HG03139 (cell line): ENCODE measurements around the gene C17orf114.

Experiments used
- ATAC-seq: cut with Tn5 transposase; IDR thresholded peaks from one replicate; pipeline ENCODE4 v1.9.1; 2021; ENCODE audit not compliant: unreplicated experiment

Gene C17orf114

GRCh38 chr17:4823373-4824089 lies 21.4 kb upstream of the C17orf114 start:
- ATAC-seq: no peak

GRCh38 chr17:4822835-4823234 lies 20.7 kb upstream of the C17orf114 start:
- ATAC-seq: no peak

DNA sequence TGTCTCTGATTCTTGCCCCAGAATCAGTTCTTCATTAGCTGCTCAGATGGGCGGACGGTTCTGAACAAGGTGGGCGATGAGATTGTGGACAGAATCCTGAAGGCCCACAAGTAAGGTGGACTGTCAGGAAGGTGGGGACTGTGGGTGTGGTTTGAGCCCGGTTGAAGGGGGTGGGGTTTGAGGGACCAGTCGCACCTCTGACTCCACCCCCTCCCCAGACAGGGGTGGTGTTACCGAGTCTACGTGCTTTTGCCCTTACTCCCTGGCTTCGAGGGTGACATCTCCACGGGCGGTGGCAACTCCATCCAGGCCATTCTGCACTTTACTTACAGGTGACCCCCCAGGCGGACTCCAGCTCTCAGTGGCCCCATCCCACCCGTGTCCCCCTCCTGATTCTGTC lies 16.1 kb upstream of the C17orf114 start:
- no peak for ATAC-seq

GRCh38 chr17:4816826-4817225 lies 14.7 kb upstream of the C17orf114 start:
- ATAC-seq: no peak

DNA sequence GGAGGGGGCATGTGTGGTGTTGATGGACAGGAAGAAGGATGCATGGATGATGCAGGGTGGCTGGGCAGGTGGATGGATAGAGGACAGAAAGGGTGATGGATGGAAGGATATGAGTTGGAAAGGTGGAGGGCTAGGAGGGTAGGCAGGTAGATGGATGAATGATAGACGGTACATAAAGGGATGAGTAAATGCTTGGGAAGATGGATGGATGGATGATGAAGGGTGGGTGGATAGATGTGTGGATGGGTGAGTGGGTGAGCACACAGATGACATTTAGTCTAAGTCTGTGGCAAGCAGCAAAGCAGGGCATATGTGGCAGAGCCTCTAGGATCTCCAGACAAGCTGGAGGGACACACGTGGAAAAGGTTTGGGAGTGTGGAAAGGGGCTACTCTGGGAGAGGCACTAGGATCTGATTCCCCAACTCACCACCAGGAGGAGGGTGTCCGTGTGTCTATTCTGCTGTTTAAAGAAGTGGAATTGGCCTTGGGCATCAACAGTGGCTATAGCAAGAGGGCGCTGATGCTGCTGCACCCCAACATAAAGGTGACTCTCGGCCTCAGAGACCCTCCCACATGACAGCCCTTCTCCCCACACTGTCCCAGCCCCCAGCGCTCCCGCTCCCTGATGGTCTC lies 13.0 kb upstream of the C17orf114 start:
- ATAC-seq: no peak

DNA sequence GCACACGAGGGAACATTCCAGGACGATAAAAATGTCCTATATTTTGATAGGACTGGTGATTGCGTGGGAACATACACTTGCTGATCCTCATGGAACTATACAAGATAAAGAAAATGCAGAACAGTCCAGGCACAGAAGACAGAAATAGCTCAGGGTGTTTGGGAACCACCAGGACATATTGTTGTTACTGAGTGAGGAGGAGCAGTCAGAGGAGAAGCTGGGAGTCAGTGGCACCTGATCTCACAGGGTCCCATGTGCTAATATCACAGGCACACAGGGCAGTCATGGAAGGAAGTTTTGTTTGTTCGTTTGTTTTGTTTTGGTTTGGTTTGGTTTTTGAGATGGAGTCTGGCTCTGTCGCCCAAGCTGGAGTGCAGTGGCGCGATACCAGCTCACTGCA lies 10.6 kb upstream of the C17orf114 start:
- no peak for ATAC-seq

DNA sequence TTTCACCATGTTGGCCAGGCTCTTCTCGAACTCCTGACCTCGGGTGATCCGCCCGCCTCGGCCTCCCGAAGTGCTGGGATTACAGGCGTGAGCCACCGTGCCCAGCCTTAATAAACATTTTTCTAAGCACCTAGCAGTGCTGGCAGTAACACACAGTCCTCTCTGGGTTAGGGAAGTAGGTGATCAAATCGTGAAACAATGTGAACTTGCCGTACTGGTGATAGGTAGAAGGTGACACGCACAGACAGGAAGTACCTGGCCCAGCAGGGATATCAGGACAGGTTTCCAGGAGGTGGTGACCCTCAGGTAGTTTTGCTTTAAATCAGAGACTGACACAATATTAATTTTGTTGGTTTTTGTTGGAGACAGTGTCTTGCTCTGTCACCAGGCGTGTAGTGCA lies 9.3 kb upstream of the C17orf114 start:
- ATAC-seq: no peak

DNA sequence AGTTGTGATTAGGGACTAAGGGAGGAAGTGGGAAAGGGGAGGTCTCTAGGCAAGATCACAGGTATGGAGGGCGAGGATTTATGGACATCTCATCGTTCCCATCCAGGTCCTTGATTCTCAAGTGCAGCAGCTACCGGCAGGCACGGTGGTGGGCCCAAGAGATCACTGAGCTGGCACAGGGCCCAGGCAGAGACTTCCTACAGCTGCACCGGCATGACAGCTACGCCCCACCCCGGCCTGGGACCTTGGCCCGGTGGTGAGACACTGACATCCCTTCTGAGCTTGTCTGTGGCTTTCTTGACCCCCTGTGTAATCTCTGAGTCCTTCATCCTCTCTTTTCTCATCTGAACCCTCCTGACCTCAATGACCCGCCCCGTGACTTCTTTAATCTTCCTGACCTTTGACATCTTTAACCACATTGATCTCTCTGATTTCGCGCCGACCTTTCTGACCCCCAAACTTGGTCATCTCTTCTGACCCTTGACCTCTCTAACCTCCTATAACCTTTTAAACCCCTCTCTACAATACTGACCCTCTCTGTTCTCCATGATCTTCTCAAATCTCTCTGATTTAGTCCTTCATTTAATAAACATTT lies 8.7 kb upstream of the C17orf114 start:
- ATAC-seq: no peak

DNA sequence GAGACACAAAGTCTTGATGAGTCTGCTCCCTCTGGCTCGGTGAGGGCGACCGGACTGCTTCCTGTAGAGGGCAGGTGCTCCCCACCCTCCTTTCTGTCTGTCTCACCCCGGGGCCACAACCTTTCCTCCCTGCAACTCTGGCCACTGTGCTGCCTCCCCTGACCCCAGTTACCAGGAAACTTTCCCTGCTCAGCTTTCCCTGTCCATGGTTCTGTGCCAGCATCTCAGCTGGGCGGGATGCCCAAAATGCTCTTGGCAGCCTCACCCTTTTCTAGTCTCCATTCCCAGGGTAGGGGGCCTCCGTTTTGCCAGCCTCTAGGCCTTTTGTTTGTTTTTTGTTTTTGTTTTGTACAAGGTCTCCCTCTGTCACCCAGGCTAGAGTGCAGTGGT lies 6.2 kb upstream of the C17orf114 start:
- no peak for ATAC-seq

- ATAC-seq: no peak
These were observed 5.7 kb upstream of the C17orf114 start for GRCh38 chr17:4807605-4808377.

- ATAC-seq: peak; percentile 74
These were observed 4.9 kb upstream of the C17orf114 start, which contains the start of gene PLD2 for GRCh38 chr17:4806777-4807604. Gene PLD2, plus strand, starts transcription at chr17:4807152. Its CDS starts 621 bp downstream, at chr17:4807773.

- no peak for ATAC-seq
These were observed 4.3 kb upstream of the C17orf114 start for GRCh38 chr17:4806456-4806776.

DNA sequence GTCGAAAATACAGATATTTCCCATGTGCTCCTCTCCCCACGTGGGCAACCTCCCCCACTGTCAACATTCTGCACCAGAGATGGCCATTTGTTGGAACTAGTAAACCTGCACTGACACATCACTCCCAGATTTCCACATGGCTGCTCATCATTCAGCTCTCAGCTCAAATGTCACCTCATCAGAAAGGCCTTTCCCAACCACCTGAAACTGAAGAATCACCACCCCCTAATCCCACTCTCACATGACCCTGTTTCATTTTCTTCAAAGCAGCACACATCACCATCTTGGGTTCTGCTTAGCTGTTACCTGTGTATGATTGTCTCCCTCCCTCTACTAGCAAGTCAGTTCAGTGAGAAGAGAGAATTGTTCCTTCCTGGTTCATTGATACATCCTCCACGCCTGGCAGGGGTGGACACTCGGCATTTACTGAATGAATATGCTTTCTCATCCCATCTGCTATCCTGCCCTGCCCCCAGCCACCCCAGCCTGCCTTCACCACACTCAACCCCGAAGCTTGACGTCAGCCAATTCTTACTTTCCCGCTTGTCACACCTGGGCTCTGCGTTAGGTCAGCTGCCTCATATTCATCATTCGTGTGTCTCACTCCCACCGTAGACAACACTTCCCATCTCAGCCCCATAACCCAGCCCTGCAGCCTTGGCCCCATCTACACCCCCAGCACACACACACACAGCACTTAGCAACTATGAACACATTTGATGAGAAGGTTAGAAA lies 1.5 kb downstream of the C17orf114 start:
- ATAC-seq: no peak

DNA sequence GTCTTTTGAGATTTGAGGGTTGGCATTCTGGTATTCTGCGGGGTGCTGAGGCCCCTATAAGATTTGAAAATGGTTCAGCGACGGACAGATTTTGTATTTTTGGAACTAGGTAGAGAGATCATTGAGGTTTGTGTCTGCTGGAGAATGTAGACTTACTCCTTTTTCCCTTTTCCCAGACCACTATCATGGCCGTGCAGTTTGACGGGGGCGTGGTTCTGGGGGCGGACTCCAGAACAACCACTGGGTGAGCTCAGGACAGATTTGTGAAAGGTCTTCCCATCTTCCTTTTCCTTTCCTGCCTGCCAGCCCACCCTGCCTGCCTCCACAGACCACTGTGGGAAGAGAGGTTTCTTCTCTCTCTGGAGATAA lies 5.6 kb downstream of the C17orf114 start:
- no peak for ATAC-seq

DNA sequence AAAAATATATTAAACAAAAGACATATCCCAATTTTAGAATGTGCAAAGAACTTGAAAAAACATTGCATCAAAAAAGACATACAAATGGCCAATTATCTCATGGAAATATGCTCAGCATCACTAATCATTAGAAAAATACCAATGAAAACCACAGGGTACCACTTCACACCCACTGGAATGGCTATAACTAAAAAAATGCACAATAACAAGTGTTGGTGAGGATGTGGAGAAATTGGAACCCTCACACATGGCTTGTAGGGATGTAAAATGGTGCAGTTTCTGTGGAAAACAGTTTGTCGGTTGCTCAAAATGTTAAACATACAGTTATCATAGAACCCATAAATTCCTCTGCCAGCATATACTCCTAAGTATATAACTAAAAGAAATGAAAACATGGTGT lies 7.0 kb downstream of the C17orf114 start:
- ATAC-seq: no peak

DNA sequence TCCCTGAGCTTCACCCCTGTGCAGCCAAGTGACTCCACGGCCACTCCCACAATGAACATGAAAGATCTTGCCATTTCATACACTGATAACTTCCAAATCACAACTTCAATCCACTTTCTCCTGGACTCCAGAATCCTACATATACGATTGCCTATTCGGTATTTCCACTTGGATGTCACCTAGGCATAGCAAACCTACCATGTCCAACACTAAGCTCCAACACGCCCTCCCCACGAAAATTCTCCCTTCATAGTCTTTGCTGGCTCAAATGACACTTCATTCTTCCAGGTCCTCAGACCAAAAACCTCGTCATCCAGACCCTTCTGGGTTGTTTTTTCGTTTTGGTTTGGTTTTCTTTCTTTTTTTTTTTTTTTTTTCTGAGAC lies 11.4 kb downstream of the C17orf114 start:
- ATAC-seq: no peak

DNA sequence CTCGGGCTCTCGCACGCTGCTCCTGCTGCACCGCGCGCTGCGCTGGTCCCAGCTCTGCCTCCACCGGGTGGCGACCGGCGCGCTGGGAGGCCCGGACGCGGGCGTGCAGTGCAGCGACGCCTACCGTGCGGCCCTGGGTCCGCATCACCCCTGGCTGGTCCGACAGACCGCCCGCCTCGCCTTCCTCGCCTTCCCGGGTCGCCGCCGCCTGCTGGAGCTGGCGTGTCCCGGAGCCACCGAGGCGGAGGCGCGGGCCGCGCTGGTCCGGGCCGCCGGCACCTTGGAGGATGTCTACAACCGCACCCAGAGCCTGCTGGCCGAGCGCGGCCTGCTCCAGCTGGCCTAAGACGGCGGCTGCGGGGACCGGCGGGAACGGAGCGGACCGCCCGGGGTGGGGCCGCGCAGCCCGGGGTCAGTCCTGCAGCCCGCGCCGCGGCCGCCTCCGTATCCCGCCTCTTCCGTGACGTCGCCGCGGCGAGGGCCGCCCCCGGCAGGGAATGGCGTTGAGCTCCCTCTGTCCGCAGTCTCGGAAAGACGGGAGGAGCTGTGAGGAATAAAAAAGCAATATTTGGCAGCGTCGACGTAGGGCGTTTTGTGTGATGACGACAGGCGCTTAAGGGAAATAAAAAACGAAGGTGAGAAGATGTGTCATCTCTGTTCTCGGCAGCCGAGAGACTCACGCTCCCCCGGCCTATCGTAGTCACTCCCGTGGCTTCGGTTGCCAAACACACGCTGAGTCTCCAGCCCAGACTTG lies 12.0 kb downstream of the C17orf114 start:
- ATAC-seq: peak; percentile 81

DNA sequence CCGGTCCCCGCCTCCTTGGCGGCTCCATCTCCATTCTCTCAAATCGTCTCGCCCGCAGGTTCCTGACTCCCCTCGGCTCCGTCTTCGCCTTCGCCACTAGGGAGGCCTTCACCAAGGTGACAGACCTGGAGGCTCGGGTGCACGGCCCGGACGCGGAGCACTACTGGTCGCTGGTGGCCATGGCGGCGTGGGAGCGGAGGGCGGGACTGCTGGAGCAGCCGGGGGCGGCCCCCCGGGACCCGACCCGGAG lies 12.5 kb downstream of the C17orf114 start:
- ATAC-seq: no peak

GRCh38 chr17:4788807-4789700 lies 13.1 kb downstream of the C17orf114 start, which contains the start of gene GLTPD2:
Gene GLTPD2, plus strand, starts transcription at chr17:4788964. Its CDS starts 48 bp downstream, at chr17:4789012.
- ATAC-seq: no peak
